NOMO-1 treated with DMSO at 0.1 percent for 48 hours (cell line): Measurements from ENCODE around the gene FAM72A.
A peak's percentile ranks its signal among the peaks of the same experiment; 100 is the strongest.
"Not testable (repeated sequence)": the region's sequence is repeated elsewhere in the genome, so short reads cannot be mapped to it uniquely, and the experiment has no call there.

Experiments
- DNase-seq: peaks from one replicate; lab custom pipeline; 2025; ENCODE audit not compliant: unreplicated experiment; lab: John Stamatoyannopoulos, UW

FAM72A gene

DNA sequence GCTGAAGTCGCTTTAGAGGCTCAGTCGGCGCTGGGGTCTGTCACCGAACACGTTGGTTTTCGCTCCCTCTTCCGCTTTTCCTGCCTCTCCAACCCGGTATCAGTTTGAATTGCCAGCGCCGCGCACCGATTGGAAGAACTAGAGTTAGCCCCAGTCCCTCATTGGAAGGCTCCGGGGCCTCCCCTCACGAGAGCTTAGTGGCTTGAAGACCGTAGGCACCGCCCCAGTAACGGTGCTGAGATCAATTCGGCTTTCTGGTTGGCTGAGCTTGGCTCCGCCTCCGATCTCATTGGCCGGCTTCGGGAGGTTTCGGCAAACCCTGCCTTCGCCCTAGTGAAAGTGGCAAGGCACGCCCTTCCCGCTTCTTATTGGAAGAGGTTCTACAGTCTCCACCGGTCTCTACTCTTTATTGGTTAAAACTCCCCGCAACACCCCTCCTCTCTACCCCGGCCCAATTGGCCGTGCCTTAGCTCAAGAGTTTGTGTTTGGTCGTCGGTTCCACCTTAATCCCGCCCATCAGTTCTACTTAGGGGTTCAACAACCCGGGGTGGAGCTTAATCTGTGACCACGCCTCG is at the start of gene FAM72A:
Gene FAM72A (minus strand): TSS at position 51 of the 575 bp plus-strand sequence. CDS start 814 bp downstream, outside the sequence.
- peak; percentile 99 for DNase-seq

DNA sequence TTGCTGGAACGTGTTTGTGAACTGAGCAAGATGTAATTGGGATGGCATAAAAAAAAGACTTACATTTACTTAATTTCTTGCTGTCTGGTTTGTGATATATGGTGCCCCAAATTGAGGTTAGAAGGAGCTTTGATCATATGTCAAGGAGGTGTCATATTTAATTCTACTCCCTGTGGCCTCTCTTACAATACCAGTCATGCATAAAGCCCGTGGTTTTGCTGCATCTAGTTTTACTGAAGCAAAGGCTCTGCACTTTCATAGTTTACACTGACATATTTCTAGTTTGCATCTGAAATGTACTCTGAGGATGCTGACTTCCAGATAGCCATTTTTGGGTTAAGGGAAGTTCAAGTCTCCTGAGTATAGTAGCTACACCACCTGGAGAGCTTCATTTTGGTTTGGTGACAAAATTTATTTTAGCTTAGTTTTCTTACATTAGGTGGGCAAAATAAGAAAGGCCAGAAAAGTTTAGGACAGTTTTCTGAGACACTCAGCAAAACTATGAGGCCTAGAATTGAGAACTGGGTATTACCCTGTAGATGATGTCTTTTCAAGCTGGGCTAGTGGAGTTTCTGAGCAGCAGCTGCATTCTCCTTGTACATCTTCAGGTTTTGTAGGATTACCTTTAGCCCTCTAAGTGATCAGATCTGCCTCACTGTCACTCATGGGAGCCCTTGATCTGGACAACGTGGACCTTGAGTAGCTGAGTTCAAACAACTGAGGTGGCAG is 48.5 kb upstream of the FAM72A start:
- DNase-seq = not testable (repeated sequence)

DNA sequence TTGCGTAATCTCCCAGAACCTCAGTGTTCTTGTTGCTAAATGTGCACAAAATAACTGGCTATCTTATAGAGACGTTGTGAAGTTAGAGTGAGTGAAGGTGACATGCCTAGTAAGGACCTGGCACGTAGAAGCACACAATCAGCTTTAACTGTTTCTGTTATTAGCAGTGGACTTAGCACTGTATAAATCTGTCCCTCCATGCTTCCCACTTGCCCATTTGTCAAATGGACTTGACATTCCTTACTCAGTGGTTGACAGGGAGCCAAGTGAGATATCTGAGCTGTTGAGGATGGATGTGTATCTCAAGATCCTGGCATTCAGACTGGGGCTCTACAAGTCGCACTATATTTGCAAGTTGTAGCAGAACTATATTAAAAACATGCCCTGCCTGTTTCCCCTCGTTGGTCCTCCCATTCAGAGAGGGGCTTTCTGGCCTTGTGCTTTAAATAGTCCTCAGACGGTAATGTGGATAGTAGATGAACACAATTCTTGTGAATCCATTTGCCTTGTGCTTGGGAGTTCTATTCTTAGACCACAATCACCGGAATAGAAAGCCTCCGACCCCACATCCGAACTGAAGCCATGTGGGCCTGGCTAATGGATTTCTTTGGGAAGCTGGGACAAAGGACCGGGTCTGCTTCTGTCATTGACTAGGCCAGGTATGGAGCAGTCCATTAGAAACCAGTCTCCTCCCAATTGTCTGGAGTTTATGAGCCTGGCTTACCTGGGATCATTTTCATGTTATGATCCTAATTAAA is 43.7 kb upstream of the FAM72A start:
- not testable (repeated sequence) for DNase-seq

GRCh38 chr1:206245479-206245878 is 42.8 kb upstream of the FAM72A start:
- DNase-seq = not testable (repeated sequence)

GRCh38 chr1:206243335-206243734 is 40.7 kb upstream of the FAM72A start:
- peak; percentile 78 for DNase-seq

GRCh38 chr1:206240288-206240687 is 37.6 kb upstream of the FAM72A start:
- DNase-seq = peak; percentile 64

GRCh38 chr1:206235190-206235589 is 32.6 kb upstream of the FAM72A start:
- DNase-seq = not testable (repeated sequence)

DNA sequence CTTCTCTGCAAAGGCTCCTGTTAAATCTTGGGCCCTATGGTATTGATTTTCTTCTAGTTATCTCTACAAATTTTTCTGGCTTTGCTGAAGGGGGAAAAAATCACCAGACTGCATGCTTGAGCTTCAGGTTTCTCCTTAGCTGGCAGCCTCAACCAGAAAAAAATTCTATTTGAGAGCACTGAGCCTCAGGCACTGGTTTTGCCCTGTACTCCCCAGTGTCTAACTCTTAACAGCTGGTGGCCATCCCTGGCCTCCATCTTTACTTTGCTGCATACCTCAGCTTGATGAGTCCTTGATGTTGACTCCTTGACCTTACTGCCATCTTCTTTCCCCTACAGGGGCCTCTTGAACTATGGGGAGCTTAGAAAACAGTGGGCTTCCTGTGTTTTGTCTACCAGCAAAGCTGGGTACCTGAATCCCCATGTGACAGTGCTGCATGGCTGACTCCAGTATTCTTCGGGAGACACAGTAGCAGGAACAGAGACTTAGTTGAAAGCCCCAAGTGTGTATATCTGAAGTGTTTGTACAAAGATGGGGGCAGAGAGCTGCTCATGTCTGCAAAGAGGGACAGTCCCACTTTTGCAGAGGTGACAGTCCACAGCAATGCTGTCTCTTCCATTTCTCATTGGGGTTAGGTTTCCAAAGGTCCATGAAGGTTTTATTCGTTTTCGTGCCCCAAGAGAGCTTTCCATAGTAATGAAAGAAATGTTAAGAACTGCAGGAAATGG is 31.7 kb upstream of the FAM72A start:
- DNase-seq = not testable (repeated sequence)

- DNase-seq = not testable (repeated sequence)
These were observed 30.5 kb upstream of the FAM72A start for GRCh38 chr1:206232970-206233645.

DNA sequence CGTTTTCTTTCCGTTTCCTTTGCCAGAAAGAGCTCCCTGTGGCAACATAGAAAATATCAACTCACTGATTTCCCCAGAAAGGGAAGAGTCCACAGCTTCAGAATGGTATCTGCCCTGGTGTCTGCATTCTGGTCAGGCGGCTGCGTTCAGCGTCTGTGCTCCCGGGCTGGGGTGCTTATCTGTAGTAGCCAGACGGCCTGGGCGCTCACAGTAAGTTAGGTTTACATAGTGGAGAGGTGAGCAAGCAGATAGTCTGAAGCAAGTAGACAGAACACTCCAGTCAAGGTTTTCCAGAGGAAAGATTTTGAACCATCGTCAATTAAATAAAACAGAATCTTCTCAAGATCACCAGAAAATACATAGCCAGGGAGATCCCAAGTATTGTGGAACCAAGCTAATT is 29.4 kb upstream of the FAM72A start:
- DNase-seq = not testable (repeated sequence)

GRCh38 chr1:206229286-206229685 is 26.6 kb upstream of the FAM72A start:
- not testable (repeated sequence) for DNase-seq

GRCh38 chr1:206226886-206227285 is 24.2 kb upstream of the FAM72A start:
- DNase-seq = not testable (repeated sequence)

GRCh38 chr1:206225386-206225785 is 22.7 kb upstream of the FAM72A start:
- not testable (repeated sequence) for DNase-seq

DNA sequence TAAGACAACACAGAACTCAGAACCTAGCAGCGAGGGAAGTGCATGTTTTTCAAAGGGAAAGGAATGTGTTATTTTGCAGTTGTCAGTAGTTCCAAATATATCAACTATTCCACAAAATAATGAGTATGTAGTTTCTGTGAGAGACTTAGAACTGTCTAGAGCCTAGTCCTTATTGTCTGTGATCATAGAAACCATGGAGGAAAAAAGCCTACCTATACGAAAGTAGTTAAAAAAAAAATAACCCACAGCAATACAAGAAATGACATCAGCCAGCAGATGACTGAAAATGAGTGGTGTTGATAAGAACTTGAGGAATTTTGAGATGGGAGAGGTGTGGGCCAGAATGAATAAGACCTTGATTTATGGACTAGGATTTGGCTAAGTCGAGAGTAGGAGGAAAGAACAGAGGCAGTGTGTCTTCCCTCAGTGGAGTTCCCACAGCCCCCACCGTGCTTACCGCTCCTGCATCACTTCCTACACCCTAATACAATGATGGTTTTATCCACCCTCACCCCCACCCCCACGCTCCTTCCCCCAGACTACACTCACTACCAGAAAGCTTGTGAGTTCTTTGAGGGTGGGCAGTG is 21.6 kb upstream of the FAM72A start:
- DNase-seq = not testable (repeated sequence)

- not testable (repeated sequence) for DNase-seq
These were observed 18.9 kb upstream of the FAM72A start for GRCh38 chr1:206221585-206221984.

GRCh38 chr1:206220332-206221000 is 17.8 kb upstream of the FAM72A start:
- peak; percentile 23 for DNase-seq

DNA sequence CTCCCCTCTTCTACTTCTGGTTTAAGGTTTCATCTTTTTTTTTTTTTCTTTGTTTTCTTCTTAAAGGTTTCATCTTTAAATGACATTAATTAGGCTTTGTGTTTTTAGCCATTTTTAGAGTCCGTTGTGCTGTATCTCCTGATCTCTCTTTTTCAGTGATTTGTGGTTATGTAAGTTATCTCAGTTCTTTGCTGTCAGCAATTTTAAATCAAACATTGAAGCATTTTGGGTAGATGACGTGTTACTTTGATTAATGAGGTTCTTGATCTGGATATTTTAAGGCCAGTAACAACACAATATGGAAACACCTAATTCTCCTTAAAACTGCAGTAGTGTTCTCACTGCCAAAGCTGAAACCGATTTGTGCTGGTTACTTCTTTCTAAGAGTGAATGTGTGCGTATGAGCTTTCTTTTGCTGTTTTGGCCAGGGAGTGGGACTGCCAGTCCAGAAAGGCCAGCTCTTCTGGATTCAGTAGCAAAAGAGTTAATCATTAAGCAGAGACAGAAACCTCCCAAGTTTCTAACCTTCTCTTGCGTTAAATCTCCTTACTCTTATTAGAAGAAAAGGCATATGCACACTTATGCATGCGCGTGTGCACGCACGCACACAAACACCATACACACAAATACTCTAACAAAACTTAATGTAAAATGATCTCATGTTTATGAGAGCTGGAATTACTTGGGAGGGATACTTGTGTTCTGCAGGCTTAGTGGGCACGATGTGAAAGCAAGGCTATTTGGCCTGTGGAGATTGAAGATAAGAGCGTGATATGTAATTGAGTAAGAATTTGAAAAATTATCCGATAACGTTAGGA is 17.1 kb upstream of the FAM72A start:
- DNase-seq = not testable (repeated sequence)

- not testable (repeated sequence) for DNase-seq
These were observed 16.1 kb upstream of the FAM72A start for GRCh38 chr1:206218765-206219164.

DNA sequence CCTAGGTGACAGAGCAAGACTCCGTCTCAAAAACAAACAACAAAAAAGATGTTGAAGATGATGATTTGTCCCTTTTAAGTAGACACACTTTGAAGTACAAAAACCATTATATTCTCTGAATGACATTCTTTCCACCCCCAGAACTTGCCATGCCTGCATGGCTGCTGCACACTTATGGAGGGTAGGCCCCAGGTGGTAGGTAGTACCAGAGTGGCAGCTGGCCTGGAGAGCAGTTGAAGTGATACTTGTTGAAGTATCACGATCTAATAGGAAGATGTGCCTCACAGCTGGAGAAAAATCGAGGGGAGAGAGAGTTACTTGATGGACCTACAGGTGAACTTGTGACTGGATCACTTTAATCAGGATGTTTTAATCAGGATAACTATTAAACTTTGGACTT is 15.6 kb upstream of the FAM72A start:
- not testable (repeated sequence) for DNase-seq
